Activated CD4-positive, alpha-beta T cell treated with anti-CD3 and anti-CD28 coated beads, Interleukin-2, amount 50 U/mL, for 24 hours (primary cell): Measurements from ENCODE around the gene ARG2.

ENCODE experiments used
- DNase-seq, 2 donors: peaks; one replicate each; pipeline ENCODE4 v3.0.0-alpha.2; 2020; ENCODE audit warnings: low read depth in 1 of 2, low spot score in 1 of 2

ARG2 gene

DNA sequence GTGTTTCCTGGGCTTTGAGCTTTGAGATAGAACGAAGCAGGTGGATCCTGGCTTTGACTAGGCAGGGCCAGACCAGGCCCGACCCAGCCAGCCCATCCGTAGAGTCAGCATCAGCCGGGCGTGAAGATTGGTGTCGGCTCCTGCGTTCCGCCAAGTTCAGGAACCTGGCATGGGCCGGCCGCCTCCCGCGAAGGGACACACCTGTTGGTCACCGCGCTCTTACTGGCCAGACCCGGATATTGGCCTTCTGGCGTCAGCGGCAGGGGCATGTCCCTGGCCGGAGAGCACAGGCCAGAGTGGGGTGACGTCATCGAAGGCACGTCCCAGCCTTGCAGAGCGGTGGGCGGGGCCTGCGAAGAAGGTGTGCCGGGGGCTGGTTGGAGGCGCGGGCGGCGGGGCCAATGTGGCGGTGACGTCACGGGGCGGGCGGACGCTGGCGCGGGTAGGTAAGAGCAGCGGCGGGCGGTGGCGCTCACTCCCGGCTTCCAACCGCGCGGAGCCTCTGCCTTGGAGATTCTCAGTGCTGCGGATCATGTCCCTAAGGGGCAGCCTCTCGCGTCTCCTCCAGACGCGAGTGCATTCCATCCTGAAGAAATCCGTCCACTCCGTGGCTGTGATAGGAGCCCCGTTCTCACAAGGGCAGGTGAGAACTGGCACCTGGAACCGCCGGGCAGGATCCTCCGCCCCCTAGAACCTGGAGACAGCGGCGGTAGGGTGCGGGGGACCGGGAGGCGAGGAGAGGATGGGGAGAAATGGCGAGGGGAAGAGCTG lies at the start of gene ARG2:
ARG2 (plus strand) TSS at position 475 of the 771 bp plus-strand sequence; CDS start at position 533, 58 bp downstream.
- DNase-seq = peak; percentile 83 to 92

- DNase-seq = no peak
Observed at GRCh38 chr14:67570453-67570852, 49.3 kb upstream of the ARG2 start.

DNA sequence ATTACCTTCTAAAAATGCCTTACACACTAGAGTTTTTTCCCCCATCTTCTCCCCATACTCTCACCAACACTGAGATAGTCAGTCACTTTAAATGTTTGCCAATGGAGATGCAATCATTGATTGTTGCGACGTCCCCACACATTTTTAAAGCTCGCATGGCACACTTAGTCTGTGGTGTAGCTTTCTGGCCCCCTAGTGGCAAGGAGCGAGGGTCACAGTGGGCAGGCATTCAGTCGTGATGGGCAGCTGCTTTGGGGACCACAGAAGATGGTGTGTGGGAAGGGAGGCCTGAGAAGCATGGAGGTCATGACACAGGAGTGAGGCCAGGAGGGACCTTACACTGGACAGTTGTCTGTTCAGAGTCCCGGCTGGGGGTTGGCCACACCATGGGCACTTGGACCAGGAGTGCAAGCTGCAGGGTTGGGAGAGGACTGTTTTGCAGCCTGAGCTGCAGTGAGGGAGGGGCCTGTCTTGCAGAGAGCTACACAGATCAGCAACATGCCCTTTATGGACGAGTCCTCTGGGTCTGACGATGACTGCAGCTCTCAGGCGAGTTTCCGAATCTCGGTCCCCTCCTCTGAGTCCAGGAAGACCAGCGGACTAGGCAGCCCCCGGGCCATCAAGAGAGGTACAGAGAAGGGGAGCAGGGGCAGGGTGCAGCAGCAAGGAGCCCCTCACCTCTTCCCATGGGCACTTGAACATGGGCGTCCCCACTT lies 48.3 kb upstream of the ARG2 start:
- peak; percentile 47 to 57 for DNase-seq

DNA sequence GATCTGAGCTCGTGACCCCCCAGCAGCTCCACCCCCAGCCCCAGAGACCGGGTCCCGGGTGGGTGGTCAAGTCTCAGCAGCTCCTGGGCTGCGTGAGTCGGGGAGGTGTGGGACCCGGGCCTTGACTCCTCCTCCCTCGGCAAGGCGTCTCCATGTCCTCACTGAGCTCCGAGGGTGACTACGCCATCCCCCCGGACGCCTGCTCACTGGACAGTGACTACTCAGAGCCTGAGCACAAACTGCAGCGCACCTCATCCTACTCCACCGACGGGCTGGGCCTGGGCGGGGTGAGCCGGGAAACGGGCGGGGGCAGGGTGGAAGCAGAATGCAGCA lies 47.8 kb upstream of the ARG2 start:
- DNase-seq = no peak

DNA sequence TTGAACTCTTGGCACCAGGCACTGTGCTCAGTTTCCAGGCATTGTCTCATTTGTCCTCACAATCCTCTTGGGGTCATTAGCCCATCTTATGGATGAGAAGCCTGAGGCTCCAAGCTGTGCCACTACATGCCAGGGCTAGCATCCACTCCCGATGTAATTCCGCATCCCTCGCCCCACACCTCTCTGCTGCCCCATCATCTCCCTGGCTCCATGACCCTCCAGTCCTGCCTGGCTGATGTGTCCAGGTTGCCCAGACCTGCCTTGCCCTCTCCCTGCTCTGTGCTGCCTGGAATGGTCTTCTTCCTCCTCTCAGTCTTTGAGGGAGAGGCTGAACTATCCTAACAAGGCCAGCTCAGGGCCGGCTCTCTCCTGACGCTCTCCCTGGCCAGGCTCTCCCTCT lies 47.1 kb upstream of the ARG2 start:
- DNase-seq = no peak

DNA sequence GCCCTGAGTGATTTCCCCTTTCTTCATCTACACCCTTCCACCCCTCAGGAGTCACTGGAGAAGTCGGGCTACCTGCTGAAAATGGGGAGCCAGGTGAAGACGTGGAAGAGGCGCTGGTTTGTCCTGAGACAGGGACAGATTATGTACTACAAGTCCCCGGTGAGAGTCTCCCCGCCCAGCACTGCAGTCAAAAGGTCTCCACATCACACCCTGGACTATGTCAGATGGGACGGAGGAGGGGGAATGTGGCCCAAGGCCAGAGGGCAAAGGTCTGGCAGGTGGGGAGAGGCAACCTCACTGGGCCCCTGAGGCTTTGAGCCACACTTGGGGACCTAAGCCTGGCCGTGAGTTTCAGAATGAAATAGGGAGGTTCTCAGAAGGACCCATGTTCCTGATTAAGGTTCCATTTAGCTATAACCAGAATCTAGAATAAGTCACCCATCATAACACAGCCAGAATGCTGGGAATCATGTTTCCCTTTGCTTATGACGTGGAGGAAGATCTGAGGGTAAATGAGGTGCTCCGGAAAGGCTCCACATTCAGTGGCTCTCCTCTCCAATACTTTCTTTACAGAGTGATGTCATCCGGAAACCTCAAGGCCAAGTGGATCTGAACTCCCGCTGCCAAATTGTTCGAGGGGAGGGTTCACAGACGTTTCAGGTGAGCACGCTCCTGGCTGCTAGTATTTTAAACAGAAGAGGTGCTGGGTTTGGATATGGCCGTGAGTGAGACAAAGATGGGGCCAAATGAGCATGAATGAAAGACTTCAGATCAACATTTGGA lies 46.3 kb upstream of the ARG2 start:
- DNase-seq = no peak

GRCh38 chr14:67574156-67574555 lies 45.6 kb upstream of the ARG2 start:
- DNase-seq = no peak

- no peak for DNase-seq
Observed at GRCh38 chr14:67574806-67575205, 44.9 kb upstream of the ARG2 start.

DNA sequence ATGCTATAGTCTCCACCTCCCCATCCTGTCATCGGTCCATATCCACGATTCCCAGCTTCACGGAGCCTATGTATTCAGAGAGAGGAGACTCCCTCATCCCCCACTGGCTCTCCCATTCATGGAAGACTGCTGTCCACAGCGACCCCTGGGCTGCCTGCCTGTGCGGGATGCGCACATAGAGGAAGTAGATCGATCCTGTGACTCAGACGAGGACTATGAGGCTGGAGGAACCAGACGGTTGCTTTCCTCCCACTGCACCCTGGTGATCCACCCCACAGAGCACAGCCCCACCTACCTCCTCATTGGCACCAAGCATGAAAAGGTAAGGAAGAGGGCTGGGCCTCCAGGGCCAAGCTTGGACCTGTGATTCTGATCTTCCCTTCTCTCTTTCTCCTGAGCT lies 44.0 kb upstream of the ARG2 start:
- DNase-seq = no peak

GRCh38 chr14:67576216-67576955 lies 43.3 kb upstream of the ARG2 start:
- DNase-seq = no peak

DNA sequence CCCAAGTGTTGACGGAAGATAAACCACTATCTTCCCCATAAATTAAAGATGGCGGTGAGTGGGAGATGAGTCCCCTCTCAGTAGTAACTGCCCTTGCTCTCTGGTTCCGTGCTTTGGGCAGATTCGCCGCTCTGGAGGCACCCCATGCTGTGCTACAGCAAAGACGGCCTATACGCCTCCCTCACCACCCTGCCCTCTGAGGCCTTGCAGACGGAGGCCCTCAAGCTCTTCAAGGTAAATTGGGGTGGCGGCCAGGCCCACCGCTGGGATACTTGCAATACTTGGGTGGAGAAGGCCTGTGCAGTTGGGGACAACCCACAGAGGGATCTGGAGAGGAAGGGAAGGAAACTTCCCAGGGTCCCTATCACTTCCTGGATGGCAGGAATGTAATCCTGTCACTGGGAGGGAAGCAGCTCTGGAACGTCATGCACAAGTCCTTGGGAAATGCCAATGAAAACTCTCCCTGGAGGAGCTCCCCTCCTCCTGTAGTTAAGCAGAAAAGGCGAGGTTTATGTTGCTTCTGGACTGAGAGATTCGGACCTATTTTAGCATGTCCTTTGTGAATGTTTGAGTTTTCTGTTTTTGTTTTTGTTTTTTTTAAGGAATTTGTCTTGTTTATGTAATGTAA lies 42.4 kb upstream of the ARG2 start:
- DNase-seq = no peak

- DNase-seq = no peak
Observed at GRCh38 chr14:67577909-67578749, 41.6 kb upstream of the ARG2 start.

DNA sequence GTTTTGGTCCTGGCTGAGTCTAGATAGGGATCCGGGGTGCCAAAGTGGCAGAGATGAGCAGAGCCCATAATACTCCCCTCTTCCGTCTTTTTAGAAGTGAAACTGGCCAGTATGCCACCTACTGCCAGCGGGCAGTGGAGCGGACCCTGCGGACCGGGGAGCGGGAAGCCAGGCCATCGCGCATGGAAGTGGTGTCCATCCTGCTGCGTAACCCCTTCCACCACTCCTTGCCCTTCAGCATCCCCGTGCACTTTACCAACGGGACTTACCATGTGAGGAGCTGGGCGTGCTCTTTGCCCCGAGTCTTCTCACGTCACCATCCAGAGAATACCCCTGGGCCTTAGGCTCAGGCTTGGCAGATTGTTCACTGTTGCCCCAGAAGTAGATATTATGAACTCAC lies 40.7 kb upstream of the ARG2 start:
- DNase-seq = no peak

- DNase-seq = no peak
Observed at GRCh38 chr14:67579636-67580035, 40.1 kb upstream of the ARG2 start.

DNA sequence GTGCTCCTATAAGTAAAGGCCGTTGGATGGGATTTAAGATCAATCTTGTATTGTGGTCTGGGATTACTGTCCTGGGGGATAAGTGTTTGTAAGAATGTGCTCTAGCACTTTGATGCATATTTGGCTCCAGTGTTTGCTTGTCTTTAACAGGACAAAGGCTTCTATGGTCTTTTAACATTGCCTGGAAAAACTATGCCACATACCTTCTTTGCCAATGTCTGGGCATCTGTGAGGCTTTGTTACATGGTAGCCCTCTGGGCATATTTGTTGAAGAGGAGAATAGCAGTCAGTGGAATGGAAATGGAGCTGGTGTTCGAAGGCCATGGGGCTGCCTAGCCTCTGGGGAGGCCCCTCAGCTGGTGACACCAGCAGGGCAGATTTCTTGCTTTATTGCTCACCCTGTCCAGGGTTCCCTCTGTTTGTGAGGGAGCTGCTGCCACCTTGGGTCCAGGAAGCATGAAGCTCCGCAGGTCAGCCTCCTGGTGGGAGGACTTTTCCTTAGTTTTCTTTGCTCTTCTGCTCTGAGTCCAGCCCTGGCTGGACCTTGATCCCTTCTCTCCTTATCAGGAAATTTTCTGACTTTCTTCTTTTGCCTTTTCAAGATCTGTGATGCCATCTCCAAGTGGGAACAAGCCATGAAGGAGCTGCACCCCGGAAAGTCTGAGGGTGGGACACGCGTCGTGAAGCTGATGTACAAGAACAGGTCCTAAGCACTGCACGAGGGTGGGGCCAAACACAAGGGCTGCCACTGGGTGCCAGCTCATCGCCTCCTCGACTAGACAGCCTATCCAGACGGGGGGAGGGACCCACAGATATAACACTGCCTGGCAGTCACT lies 39.2 kb upstream of the ARG2 start:
- no peak for DNase-seq

DNA sequence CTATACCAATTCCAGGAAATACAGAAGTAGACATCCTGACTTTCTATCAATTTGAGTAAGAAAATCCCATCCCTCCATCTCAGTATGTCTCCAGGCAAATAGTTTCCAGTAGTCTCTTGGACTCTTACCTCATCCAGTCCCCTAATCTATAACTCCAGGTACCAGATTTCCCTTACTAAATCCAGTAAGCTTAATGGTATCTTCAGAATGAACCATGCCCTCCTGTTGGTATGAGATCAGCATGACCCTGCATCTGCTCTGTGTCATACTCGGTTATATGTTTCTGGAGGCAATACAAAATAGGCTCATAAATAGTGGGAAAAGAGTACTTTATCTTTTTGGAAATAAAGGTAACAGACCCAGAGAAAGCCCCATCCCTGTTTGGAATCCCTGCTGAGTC lies 38.1 kb upstream of the ARG2 start:
- no peak for DNase-seq

- DNase-seq = no peak
Observed at GRCh38 chr14:67582061-67582460, 37.7 kb upstream of the ARG2 start.

DNA sequence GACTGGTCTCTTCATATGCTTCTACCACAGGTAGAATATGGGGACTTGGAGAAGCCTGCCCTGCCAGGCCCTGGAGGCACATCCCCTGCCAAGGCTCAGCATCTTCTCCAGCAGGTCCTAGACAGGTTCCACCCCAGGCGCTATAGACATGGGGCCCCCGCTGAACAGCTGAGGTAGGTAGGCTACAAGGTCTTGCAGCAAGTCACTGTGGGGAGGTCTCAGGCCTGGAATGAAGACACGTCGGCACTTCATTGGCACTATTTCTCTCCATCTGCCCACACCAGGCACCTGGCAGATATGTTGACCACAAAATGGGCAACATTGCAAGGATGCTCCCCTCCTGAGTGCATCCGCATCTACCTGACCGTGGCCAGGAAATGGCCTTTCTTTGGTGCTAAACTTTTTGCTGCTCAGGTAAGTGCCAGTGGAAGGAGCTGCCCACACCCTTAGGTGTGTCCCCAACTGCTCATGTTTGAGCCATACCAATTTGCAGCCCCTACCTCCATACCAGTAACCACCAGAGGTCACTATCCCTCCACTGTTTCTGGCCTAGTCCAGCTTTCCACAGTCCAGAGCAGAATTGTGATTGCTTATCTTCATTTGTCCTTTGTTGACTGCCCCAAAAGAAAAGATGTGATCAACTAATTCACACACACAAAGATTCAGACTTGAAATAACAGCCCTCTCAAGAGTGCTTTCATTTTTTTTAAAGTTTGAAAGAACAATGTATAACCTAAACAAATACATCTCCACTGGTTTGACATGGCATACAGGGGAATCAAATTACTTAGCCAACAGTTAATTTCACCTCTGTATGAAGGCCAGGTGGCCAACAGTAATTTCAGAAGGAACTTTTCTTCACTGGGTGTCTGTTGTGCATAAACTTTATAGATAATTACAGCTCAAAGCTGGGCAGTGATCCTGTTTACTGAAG lies 35.7 kb upstream of the ARG2 start:
- DNase-seq = no peak
